ENCODE data around the gene TEX261.

DNA sequence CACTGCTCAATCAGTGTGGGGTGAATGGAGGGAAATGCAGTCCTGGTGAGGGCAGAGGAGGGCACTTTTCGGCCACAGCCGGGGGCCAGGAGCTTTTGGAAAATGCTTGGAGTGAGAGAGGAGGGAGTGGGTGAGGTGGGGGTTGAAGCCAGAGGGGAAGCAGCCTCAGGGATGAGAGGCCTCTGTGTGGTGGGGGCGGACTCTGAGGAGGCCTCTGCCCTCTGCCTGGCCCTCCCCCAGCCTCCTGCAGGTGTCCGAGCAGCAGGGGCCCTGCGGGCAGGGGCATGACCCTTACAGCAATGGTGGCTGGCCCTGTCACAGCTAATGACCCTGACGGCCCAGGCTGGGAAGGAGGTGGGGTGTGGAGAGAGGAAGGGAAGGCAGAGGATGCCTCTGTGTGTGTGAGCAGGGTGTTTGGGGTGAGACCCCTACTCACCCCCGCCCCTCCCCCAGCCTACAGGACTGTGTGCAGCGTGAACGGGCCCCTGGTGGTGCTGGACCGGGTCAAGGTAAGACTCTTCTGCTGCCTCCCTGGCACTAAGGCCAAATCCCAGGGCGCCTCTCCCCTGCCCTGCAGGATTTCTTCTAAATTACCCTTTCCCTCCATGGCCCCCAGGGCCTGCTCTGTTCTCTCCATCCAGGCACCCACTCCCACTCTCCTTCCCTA, 51.3 kb downstream of the TEX261 start:
- no peak for TF ChIP-seq POLR2A (IDR thresholded peaks at IDR 0.05)
- TF ChIP-seq, protein P1, sequence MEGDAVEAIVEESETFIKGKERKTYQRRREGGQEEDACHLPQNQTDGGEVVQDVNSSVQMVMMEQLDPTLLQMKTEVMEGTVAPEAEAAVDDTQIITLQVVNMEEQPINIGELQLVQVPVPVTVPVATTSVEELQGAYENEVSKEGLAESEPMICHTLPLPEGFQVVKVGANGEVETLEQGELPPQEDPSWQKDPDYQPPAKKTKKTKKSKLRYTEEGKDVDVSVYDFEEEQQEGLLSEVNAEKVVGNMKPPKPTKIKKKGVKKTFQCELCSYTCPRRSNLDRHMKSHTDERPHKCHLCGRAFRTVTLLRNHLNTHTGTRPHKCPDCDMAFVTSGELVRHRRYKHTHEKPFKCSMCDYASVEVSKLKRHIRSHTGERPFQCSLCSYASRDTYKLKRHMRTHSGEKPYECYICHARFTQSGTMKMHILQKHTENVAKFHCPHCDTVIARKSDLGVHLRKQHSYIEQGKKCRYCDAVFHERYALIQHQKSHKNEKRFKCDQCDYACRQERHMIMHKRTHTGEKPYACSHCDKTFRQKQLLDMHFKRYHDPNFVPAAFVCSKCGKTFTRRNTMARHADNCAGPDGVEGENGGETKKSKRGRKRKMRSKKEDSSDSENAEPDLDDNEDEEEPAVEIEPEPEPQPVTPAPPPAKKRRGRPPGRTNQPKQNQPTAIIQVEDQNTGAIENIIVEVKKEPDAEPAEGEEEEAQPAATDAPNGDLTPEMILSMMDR (IDR thresholded peaks at IDR 0.05) = no peak

All from Peyer's patch (tissue), 4 donors.